Activated CD4-positive, alpha-beta T cell treated with anti-CD3 and anti-CD28 coated beads for 48 hours (primary cell): ENCODE measurements around the gene SCIN.
"Not testable (repeated sequence)": the region's sequence is repeated elsewhere in the genome, so short reads cannot be mapped to it uniquely, and the experiment has no call there.

Experiments used
- DNase-seq: peaks from one replicate; pipeline ENCODE4 v3.0.0-alpha.2; 2020

SCIN gene

DNA sequence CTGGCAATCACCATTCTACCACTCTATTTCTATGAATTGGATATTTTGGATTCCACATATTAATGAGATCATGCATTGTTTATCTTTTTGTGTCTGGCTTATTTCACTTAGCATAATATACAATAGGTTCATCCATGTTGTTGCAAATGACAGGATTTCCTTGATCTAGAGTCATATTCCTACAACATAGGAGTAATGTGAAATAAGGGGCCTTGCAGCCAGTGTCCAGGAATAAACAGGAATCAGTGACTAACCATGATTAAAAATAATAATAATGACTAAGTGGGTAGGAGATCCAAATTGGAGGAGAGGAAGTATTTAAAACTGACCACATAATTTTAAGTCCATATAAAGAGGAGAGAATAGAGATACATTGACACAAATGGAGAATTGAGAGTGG is 49.9 kb downstream of the SCIN start:
- no peak for DNase-seq

DNA sequence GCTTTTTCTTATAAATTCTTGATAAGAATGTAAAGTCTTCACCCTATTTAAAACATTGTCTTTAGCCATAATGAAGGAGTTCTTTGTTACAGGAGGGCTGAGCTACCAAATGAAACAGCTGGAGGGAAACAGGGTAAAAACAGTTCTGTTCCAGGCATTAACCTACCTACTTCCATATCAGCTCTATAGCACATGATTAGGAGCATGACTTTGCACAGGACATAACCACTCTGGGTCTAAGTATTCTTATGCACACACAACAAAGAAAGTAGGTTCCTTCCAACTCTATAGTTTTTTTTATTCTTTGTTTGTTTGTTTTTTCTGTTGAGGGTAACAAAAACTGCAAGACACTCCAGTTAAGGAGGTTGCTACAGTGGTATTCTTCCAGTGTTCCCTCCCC is 52.7 kb downstream of the SCIN start:
- DNase-seq, result no peak

DNA sequence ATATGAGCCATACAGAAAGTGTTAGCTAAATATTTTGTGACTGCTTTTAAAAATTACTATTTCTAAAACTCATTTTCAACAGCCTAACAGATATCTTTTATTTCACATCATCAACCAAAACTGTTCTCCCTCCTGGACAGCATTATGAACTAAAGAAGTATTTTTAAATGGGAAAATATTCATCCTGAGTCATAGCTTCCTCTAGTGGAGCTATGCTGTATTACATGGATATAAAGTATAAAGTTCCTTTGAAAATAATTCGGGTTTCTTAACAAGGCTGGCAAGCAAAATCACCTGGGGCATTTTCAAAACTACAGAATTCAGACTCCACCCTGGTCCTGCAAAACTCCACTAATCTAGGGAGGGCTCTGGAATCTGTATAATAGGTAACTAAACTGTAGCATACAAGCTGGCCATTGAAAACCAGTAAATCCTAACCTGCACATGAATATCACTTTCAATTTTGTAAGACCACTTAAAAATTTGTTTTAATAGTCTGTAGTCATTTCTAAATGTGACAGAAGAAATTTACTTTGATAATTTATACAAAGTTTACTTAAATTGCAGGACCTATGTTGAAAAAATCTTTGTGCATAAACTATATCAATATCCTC is 53.5 kb downstream of the SCIN start:
- no peak for DNase-seq

DNA sequence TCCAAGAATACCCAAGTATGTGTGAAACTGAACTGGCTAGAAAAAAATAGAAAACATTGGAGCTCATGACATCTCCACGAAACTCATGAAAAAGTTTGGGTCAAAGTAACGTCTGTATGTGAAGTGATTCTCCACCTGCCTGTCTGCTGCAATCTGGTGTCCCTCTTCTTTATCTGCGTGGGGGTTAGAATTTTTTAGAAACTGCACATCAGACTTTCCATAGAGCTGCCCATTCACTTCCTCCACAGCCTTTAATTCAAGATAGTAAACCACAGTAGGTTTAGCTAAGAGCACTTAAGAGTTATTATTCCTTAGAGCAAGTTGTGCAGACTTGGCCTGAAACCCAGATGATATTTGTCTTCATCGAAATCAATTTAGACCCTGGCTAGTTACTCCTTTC is 55.3 kb downstream of the SCIN start:
- DNase-seq, result no peak

DNA sequence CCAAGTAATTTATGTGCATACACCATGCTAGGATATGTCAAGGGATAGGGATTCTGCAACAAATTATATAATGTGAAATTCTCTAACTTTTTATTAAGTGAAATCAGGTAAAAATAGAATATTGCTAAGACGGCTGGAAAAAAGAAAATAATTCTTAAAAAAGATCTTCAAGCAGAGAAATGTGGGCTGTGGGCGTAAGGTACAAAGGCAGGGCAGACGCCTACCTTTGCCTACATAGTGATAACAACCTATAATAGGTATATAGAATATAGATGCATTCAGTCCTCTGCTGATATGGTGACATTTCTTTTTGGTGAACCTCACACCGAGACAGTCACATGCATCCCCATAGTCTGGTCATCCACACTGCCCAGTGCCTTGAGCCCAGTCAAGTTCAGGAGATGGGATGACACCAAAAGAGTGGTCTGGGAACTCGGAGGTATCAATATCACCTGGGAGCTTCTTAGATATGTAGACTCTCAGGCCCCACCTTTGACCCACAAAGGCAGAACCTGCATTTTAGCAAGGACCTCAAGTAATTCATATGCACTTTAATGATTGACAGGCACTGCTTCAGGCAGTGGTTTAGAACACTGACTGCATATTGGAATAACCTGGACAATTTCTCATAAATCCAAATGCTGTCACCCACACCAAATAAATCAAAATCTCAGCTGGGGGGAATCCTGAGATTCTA is 59.4 kb downstream of the SCIN start:
- DNase-seq, result no peak

DNA sequence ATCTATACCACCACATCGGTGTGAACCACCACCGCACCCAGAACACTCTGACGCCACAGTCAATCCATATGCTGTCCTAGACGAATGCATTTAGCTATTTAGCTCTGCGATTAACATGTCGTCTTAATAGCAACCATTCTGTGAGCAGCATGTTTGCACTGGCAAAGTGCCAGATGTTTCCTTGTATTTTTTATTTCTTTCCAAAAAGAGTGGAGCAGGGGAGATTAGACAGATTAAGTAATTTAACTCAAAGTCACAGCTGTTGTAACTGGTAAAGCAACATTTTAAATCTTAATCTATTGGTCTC is 59.9 kb downstream of the SCIN start:
- DNase-seq, result no peak

DNA sequence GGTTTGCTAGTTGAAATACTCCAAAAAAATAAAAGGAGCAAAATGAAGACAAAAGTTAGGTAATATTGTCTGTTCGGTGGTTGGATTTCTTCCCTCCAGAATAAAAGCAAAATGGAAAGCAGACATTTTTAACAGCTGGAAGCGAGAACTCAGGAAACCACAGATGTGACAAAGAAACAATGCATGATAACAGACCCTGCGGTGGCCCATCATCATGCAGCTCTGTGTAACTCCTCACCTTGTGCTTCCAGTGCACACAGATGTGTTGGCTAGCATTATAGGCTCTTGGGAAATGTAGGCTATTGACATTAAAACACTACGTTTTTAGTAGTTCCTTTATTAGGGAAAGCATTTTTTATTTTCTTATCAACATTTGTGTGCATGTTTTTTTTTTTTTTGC is 63.1 kb downstream of the SCIN start:
- DNase-seq, result no peak

DNA sequence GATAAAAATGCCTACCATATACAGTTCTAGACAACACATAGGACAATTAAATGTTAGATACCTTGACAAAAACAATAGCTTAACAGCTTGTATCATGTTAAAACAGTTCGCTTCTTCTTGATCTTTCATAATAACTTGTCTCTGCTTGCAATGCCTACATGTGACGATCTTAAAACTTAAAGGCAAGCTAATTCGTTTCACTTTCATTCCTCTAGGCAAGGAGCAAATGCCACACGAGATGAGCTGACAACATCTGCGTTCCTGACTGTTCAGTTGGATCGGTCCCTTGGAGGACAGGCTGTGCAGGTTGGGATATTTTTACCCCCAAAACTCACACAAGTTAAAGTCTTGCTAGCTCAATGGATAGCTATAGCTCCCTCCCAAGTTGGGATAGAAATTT is 65.3 kb downstream of the SCIN start:
- DNase-seq, result no peak

DNA sequence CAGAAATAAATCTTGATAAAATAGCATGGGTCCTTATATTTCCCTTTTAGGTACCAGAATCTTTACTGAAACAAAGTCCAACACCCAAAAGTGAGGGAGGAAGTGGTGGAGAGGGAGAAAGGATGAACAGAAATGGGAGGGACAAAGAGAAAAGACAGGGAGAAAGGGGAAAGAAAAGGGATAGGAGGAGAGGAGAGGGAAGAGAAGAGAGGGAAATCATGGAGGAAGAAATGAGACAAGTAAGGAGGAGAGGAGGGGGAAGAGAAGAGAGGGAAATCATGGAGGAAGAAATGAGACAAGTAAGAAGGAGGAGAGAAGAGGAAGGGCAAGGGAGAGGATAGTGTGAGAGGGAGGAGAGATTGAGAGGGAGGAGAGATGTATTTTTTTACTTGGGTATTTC is 66.8 kb downstream of the SCIN start:
- DNase-seq, result no peak

DNA sequence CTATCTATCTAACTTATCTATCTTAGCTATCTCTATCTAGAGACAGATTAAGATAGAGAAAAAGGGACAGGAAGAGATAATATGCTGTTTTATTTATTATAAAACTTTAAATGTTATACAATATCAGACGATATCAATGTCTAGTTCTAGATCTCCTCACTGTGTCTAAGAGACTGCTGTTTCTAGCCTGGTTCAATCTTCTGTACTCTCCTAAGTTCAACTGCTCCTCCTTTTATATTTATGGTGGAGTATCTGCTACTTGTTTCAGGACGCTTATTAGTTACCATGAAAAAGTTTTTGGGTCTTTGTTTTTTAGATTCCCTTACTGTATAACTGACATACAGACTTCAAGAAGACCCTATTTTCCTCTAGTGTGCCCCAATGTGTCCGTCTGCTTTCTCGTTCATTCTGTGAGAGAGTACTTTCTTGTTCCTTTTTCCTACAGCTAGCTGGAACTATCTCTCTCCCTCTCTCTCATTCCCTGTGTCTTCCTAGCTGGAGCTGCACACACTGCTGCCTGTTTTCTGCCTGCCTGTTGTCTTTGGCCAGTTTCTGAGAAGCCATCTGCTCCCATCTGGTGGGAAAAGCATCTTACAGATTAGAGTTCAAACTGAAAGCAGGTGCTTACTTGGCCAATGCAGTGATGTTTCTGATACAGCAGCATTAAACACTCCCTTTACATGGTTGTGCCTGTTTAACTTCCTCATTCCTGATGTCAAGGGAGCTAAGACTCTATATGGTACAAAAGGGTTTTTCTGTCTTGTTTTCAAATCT is 67.5 kb downstream of the SCIN start:
- DNase-seq, result no peak

DNA sequence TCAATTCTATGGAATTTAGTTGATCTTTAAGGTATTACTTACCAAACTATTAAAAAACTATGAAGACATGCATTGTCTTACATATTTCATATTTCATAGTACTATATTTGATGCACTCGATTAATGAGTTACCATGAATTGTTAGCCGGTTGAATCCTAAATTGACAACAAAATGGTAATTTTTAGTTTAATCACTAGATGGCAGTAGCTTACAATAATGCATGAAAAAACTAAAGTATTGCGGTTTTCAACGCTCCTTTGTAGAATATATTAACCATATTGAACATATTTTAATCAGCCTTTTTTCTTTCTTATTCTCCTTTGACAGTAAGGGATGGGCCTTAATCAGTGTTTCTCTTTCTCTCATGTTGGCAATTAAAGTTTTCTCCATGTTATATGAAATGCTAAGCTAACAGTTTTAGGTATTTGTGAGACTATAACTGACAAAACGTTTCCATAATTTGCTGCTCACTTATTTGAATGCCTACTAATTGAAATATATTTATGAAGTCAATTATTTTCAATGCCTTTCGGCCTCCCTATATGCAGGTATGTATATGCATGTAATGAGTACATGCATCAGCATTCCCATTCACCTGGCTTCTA is 68.4 kb downstream of the SCIN start:
- DNase-seq, result no peak

DNA sequence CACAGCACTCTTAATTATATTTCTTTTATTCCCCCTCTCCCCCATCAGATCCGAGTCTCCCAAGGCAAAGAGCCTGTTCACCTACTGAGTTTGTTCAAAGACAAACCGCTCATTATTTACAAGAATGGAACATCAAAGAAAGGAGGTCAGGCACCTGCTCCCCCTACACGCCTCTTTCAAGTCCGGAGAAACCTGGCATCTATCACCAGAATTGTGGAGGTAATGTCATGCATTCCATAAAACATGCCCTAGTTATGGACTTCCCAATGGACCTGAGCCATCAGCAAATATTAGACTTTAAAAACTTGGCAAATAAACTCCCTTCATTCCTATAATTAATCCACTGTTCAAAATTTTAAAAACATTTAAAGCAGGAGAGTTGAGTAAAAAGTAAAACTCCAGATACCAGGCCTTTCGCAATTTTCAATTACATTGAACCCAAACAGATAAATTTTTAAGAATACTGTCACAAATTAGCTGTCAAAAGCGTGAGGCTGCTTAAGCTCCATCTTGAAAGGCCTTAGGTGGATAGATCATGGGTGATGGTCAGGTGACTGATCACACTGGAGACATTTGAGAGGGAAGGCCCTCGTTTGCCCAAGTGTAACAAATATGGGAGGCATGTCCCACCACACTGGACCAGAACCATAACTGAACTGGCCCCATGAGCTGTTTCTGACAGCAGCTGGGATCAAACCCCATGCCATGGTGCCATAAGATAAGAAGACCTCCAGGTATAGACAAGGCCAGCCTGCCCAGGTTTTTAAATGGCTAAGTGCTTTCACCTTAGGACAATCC is 70.0 kb downstream of the SCIN start:
- no peak for DNase-seq

DNA sequence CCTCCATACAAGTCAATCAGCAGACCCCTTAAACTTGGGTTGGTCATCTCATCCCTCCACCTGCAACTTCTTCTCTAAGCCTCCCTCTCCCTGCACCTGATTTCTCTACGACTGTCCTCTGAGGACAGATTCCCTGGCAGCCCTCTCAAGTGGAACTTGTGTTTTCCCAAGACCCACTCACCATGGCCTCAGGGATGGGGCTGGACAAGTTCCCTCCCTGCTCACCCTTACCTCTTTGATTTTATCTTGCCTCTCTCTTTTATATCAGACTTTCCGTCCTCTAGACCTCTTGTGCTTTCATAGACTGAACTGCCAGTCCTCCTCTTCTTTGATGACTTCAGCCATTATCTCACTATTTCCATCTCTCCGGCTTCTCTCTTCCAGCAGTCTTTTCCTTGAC is 70.7 kb downstream of the SCIN start:
- no peak for DNase-seq

DNA sequence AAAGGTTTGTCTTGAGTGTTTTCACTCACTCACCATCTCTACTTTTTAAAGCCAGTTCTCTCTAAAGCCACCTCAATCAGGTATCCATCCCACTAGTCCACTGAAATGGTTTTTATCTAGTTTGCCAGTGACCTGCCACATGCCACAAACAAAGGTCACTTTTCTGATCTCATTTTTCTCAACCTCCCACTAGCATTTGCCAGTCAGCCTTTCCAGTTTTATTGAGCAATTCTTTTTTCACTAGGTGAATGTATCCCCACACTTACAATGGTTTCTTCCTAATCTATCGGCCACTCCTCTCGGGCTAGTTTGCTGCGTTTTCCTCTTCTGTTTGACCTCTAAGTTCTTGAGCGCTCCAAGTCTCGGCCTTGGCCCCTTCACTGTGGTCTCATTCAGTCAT is 72.0 kb downstream of the SCIN start:
- no peak for DNase-seq

DNA sequence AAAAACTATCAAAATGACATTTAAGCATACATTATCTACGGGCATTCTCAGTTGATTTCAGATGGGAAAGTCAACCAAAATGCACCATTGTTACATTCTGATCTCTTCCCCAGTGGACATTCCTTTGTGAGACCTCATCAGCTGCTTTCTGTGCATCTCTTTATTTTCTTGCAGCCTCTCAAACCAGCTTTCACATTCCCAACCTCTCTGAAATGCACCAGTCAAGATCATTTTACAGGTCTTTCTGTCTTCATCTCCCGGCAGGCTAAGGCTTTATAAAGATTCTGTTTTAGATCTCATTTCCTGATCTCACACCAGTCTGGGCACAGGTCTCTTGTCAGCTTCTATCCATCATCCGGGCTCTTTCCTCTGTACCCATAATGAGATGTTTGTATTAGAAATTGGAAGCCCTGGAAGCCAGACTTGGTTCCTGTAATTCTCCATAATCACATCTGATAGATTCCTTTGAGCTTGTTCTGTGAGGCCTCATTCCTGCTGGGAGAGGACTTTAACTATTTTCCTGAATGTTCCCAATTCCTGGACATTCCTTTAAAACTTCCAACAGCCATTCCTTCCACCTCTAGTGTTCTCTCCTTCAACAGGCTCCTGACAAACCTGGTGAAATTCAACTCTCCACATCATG is 72.6 kb downstream of the SCIN start:
- no peak for DNase-seq

DNA sequence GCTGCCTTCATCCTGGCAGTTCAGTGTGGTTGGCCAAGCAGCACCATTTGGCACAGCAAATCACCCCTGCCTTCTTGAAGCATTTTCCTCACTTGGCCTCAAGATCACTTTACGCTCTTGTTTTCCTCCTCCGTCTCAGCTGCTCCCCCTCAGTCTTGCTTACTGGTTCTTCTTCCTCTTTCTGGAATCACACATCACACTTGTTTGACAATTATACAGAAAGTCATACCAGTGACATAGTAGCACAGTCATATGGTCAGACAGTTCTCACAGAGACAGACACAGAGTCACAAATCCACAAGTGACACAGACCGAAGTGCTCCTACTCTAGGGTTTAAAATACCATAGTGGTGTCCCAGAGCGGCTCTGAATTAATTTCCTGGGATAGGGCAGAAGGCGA is 73.1 kb downstream of the SCIN start:
- no peak for DNase-seq

DNA sequence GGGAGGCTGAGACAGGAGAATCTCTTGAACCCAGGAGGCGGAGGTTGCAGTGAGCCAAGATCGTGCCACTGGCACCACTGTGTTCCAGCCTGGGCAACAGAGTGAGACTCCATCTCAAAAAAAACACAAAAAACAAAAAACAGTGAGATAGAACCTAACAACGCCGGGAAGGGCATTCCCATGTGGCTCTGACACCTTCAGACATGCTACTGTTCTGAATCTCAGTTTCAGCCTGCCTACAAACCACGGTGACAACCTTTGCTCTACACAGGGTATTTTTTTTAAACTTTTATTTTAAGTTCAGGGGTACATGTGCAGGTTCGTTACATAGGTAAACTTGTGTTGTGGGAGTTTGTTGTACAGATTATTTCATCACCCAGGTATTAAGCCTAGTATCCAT is 74.7 kb downstream of the SCIN start:
- not testable (repeated sequence) for DNase-seq

DNA sequence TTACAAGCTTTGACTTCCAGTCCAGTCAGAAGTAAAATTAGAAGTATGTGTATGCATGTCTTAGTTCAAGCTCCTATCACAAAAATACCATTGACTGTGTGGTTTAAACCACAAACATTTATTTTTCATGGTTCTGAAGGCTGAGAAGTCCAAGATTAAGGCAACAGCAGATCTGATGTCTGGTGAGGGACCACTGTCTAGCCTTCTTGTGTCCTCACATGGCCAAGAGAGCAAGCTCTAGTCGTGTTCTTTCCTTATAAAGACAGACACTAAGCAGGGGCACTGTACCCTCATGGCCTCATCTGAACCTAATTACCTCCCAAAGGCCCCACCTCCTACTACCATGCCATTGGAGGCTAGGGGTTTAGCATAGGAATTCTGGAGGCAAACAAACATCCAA is 75.6 kb downstream of the SCIN start:
- no peak for DNase-seq

DNA sequence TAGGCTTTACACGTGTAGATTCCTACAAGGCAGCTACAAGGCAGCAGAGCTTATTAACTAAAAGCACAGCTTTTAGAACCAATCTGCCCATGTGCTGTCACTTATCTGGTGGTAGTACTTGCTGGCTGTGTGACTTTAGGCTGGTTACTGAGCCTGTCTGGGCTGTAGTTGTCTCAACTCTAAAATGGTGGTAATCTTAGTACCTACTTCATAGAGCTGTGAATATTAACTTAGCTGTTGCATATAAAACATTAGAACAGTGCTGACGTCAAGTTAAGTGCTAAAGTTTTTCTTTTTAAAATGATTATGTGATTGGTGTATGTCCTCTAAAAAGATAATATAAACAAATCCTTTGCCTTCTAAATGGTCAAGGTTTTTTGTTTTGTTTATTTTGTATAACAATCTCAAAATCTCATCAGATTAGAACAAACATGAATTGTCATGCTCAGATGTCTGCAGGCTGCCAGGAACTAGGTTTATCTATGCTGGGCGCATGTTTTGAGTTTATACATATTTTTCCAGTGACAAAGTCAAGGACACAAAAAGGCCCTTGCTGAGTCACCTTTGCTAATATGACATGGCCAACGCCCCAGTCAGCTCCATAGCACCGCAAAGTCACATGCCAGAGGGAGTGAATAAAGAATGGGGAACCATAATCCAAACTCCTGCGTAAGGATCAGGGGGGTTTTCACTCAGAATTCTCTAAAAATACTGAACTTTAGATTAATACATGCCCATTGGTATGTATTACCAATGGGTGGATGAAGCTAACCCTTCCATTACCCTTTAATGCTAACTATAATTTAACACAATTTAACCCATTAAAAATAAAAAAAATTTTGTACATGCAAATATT is 77.1 kb downstream of the SCIN start:
- no peak for DNase-seq

DNA sequence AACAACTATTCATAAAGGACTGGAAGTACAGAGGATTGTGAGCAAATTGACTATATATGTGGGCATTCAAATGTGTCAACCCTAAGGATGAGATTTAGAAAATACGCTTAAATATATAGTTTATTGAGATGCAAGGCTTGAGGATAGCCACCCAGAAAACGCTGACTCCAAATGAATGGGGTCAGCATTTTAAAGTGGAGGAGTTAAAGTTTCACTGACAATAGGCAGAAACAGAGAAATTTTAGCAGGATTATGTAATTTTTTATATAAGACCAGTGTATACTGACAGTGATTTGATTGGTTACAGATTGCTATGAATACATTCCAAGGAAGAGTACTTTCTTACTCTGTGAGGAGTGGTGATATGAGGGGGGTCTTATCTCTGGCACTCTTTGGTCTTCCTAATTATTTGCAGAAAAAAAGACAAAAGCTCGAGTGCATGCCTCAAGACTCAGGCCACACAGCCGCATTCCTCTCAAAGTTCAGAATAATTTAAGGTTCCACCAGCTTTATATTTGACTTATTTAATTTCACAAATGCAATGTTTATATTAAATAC is 78.3 kb downstream of the SCIN start:
- DNase-seq, result no peak

DNA sequence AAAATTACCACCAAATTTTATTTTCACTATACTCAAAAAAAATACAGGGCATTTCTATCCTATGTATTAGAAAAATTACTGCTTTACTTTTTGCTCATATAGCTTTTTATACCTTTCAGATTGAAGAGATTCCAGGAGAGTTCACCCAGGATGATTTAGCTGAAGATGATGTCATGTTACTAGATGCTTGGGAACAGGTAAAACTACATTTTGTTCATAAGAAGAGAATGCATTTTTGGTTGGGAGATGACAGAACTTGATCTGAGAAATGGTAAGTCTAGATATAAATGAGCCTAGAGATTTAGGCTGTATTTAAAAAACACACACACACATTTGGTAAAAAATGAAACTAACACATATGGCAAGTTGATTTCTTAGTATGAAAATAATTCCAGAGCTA is 78.8 kb downstream of the SCIN start:
- DNase-seq, result no peak
